WERI-Rb-1 (cell line): ENCODE results near the gene GMDS.

Experiments used
- DNase-seq: peaks from one replicate; pipeline ENCODE4 v3.0.0-alpha.2; 2020
- H3K27ac ChIP-seq: fragments of 250-450 bp; sonication (Bioruptor Pico); 2 replicates; pipeline ENCODE4 v1.5.1; 2020; ENCODE audit warnings: mild to moderate bottlenecking, moderate library complexity
- H3K27me3 ChIP-seq: fragments of 250-450 bp; sonication (Bioruptor Pico); 2 replicates; pipeline ENCODE4 v1.5.1; 2021; ENCODE audit warnings: mild to moderate bottlenecking, low read depth, moderate library complexity; ENCODE audit not compliant: insufficient read depth, severe bottlenecking
- H3K36me3 ChIP-seq: fragments of 250-450 bp; sonication (Bioruptor Pico); 2 replicates; pipeline ENCODE4 v1.5.1; 2020; ENCODE audit warnings: mild to moderate bottlenecking, moderate library complexity
- H3K4me3 ChIP-seq: 2 replicates; pipeline ENCODE4 v1.5.1; 2011; ENCODE audit warnings: low read depth, mild to moderate bottlenecking, control low read depth, low read length
- H3K9me3 ChIP-seq: fragments of 250-450 bp; sonication (Bioruptor Pico); 2 replicates; pipeline ENCODE4 v1.5.1; 2021; ENCODE audit warnings: mild to moderate bottlenecking, moderate library complexity; ENCODE audit not compliant: severe bottlenecking
- TF ChIP-seq, protein P1 (sequence below): IDR thresholded peaks from 2 replicates; pipeline ENCODE4 v1.5.1; 2011; ENCODE audit warnings: low read depth, mild to moderate bottlenecking, control low read depth, inconsistent platforms, low read length

The GMDS gene

GRCh38 chr6:1575210-1576041, 670.0 kb downstream of the GMDS start:
- no peak for DNase-seq
- Histone ChIP-seq H3K4me3 (no peak overlapping the region), H3K27ac (no peak overlapping the region), H3K36me3 (no peaks in the 10 kb centered on the region), H3K27me3 (no peaks in the 10 kb centered on the region), H3K9me3 (peaks cover 12% of the 10 kb centered on the region)
- TF ChIP-seq, protein P1, sequence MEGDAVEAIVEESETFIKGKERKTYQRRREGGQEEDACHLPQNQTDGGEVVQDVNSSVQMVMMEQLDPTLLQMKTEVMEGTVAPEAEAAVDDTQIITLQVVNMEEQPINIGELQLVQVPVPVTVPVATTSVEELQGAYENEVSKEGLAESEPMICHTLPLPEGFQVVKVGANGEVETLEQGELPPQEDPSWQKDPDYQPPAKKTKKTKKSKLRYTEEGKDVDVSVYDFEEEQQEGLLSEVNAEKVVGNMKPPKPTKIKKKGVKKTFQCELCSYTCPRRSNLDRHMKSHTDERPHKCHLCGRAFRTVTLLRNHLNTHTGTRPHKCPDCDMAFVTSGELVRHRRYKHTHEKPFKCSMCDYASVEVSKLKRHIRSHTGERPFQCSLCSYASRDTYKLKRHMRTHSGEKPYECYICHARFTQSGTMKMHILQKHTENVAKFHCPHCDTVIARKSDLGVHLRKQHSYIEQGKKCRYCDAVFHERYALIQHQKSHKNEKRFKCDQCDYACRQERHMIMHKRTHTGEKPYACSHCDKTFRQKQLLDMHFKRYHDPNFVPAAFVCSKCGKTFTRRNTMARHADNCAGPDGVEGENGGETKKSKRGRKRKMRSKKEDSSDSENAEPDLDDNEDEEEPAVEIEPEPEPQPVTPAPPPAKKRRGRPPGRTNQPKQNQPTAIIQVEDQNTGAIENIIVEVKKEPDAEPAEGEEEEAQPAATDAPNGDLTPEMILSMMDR: no peak

- peaks cover 12% of the 10 kb centered on the region for H3K9me3 ChIP-seq
- DNase-seq: peak; percentile 49
- TF ChIP-seq, protein P1: no peak
- H3K27ac ChIP-seq: no peak overlapping the region
- no peak overlapping the region for H3K4me3 ChIP-seq
- H3K27me3 ChIP-seq: no peaks in the 10 kb centered on the region
- no peaks in the 10 kb centered on the region for H3K36me3 ChIP-seq
Measured at GRCh38 chr6:1574890-1575209, 670.6 kb downstream of the GMDS start.

DNA sequence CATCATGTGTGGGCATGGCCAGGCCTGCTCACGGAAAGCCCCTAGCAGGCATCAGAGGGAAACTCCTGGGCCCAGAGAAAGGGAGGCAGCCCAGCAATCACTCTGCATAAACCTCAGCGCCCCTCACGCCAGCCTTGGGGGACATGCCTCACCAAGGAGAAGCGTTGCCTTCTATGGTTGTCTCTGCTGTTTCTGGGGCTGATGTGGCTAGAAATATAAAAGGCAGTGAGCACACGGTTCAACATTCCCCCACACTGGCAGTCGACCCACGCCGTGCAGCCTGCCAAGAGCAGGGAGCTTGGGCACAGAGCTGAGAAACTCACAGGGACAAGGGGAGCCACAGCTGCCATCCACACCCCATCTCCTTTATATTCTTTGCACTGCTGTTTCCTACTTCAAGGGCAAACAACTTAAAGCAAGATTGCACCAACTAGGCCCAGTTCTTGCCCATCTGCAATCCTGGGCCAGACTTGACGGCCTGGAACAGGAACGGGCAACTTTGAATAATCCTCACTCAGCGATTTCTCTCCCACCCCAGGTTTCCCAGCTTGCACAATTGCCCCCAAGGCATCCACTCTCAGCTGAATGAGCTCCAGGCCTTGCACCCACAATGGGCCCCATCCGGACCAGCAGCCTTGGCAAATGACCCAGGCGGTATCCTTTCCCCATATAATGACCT, 671.2 kb downstream of the GMDS start:
- H3K9me3 ChIP-seq: peaks cover 15% of the 10 kb centered on the region
- H3K27me3 ChIP-seq: no peaks in the 10 kb centered on the region
- DNase-seq: no peak
- no peak overlapping the region for H3K4me3 ChIP-seq
- TF ChIP-seq, protein P1: no peak
- H3K36me3 ChIP-seq: no peaks in the 10 kb centered on the region
- no peak overlapping the region for H3K27ac ChIP-seq
